Progenitor cell of endocrine pancreas (in vitro differentiated cells): ENCODE measurements around the gene SETD9. TPM values are rescaled to one million over a fixed set of nuclear protein-coding genes. Genes with fewer than 3 reads are reported as not detected.

Experiments used
- DNase-seq: peaks from one replicate; pipeline ENCODE4 v3.0.0; 2021; ENCODE audit warnings: low spot score; ENCODE audit not compliant: unreplicated experiment
- H3K27ac Mint-ChIP-seq: 2 replicates; pipeline ENCODE4 v1.8.0; 2021; ENCODE audit warnings: mild to moderate bottlenecking, moderate library complexity, mixed read lengths
- H3K27me3 Mint-ChIP-seq: 2 replicates; pipeline ENCODE4 v1.8.0; 2021; ENCODE audit warnings: mixed read lengths
- H3K36me3 Mint-ChIP-seq: 2 replicates; pipeline ENCODE4 v1.8.0; 2022; ENCODE audit warnings: mixed read lengths; ENCODE audit not compliant: insufficient read depth
- H3K4me1 Mint-ChIP-seq: 2 replicates; pipeline ENCODE4 v1.8.0; 2021; ENCODE audit warnings: low read depth, mixed read lengths
- H3K4me3 Mint-ChIP-seq: 2 replicates; pipeline ENCODE4 v1.8.0; 2021; ENCODE audit warnings: low read depth, mild to moderate bottlenecking, moderate library complexity, mixed read lengths
- H3K9me3 Mint-ChIP-seq: 2 replicates; pipeline ENCODE4 v1.8.0; 2021; ENCODE audit warnings: low read depth, mixed read lengths
- total RNA-seq: library from RNA; stranded (reverse); gene quantifications from 2 replicates; pipeline ENCODE4 v1.2.1, GENCODE V29; 2021
- TF ChIP-seq, protein P1 (sequence below): fragments of 200-600 bp; sonication (generic); IDR thresholded peaks from one replicate; pipeline ENCODE4 v1.5.0; 2021; ENCODE audit warnings: antibody characterized with exemption, mild to moderate bottlenecking; ENCODE audit not compliant: unreplicated experiment

Gene SETD9
- total RNA-seq, 1 donor from 2014 or later, result 17.7 TPM

DNA sequence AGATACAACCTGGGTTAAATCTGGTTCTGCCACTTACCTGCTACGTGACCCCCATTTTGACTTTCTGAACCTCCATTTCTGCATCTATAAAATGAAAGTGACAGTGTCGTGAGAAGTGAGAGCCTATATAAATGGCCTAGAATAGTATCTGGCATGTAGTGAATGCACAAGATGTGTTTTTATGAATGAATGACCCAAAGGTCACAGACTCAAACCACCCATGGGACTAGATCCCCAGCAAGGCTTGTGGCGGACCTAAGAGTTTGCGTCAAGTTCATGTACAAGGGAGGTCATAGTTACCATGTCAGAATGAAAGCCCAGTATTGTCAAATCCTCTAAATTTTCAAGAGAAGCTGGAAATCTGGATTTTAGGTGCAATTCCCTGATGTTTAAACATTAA lies 11.2 kb upstream of the SETD9 start:
- DNase-seq, result no peak
- peaks cover 12% of the 10 kb centered on the region for H3K36me3 Mint-ChIP-seq
- no peak overlapping the region for H3K4me3 Mint-ChIP-seq
- H3K27ac Mint-ChIP-seq, result no peak overlapping the region
- no peaks in the 10 kb centered on the region for H3K4me1 Mint-ChIP-seq
- no peaks in the 10 kb centered on the region for H3K27me3 Mint-ChIP-seq
- TF ChIP-seq, protein P1, sequence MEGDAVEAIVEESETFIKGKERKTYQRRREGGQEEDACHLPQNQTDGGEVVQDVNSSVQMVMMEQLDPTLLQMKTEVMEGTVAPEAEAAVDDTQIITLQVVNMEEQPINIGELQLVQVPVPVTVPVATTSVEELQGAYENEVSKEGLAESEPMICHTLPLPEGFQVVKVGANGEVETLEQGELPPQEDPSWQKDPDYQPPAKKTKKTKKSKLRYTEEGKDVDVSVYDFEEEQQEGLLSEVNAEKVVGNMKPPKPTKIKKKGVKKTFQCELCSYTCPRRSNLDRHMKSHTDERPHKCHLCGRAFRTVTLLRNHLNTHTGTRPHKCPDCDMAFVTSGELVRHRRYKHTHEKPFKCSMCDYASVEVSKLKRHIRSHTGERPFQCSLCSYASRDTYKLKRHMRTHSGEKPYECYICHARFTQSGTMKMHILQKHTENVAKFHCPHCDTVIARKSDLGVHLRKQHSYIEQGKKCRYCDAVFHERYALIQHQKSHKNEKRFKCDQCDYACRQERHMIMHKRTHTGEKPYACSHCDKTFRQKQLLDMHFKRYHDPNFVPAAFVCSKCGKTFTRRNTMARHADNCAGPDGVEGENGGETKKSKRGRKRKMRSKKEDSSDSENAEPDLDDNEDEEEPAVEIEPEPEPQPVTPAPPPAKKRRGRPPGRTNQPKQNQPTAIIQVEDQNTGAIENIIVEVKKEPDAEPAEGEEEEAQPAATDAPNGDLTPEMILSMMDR, result no peak
- no peaks in the 10 kb centered on the region for H3K9me3 Mint-ChIP-seq

GRCh38 chr5:56900395-56900794 lies 9.0 kb upstream of the SETD9 start:
- peaks cover 5% of the 10 kb centered on the region for H3K9me3 Mint-ChIP-seq
- TF ChIP-seq, protein P1, result no peak
- DNase-seq, result no peak
- H3K4me1 Mint-ChIP-seq, result no peaks in the 10 kb centered on the region
- H3K36me3 Mint-ChIP-seq, result peaks cover 5% of the 10 kb centered on the region
- no peaks in the 10 kb centered on the region for H3K27me3 Mint-ChIP-seq
- H3K27ac Mint-ChIP-seq, result no peak overlapping the region
- H3K4me3 Mint-ChIP-seq, result no peak overlapping the region

DNA sequence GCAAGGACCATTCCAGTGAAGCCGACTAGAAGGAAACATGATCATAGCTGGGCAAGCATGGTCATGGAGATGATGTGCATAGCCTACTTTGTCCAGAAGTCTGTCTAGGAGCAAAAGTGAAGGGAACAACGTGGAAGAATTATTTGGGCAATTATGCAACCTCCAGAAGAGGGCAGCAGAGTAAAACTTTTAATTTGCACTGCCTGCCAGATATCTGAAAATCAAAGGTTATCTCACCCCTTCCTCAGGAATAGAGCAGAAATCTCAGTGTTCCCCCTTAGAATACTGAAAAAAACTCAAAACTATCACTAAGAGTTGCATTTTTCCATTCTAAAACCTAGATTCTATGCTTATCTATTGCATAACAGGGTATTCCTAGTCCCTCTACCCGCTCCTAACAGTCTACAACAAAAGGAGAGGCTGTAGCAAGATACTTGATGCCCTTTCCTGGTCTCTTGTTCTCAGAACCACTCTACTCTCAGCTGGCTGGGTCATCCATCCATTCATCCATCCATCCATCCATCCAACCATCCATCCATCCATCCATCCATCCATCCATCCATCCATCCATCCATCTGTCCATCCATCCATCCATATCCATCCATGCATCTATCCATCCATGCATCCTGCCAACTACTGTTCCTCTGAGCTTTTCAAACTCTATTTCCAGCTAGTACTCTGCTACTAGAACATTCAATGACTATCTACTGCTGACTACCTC lies 8.4 kb upstream of the SETD9 start:
- no peaks in the 10 kb centered on the region for H3K4me1 Mint-ChIP-seq
- DNase-seq, result no peak
- no peak overlapping the region for H3K27ac Mint-ChIP-seq

GRCh38 chr5:56908942-56909293 lies 478 bp upstream of the SETD9 start:
- no peak for DNase-seq
- H3K9me3 Mint-ChIP-seq, result peaks cover 7% of the 10 kb centered on the region
- H3K27me3 Mint-ChIP-seq, result no peaks in the 10 kb centered on the region
- TF ChIP-seq, protein P1, result no peak
- H3K4me3 Mint-ChIP-seq, result peak overlapping the region; percentile 82
- H3K27ac Mint-ChIP-seq, result peak overlapping the region; percentile 99
- peaks cover 4% of the 10 kb centered on the region for H3K36me3 Mint-ChIP-seq
- peaks cover 20% of the 10 kb centered on the region for H3K4me1 Mint-ChIP-seq

More for the DNA sequence above, 8.4 kb upstream of the SETD9 start:
- TF ChIP-seq, protein P1, result peak; percentile 77
- peaks cover 5% of the 10 kb centered on the region for H3K9me3 Mint-ChIP-seq
- no peaks in the 10 kb centered on the region for H3K27me3 Mint-ChIP-seq
- H3K4me3 Mint-ChIP-seq, result no peak overlapping the region
- H3K36me3 Mint-ChIP-seq, result peaks cover 3% of the 10 kb centered on the region

- no peaks in the 10 kb centered on the region for H3K27me3 Mint-ChIP-seq
- TF ChIP-seq, protein P1, result no peak
- peak; percentile 12 for DNase-seq
- peak overlapping the region; percentile 99 for H3K27ac Mint-ChIP-seq
- peaks cover 4% of the 10 kb centered on the region for H3K36me3 Mint-ChIP-seq
- peak overlapping the region; percentile 82 for H3K4me3 Mint-ChIP-seq
- H3K4me1 Mint-ChIP-seq, result peaks cover 20% of the 10 kb centered on the region
- peaks cover 3% of the 10 kb centered on the region for H3K9me3 Mint-ChIP-seq
Observed at GRCh38 chr5:56910210-56910965, 992 bp downstream of the SETD9 start.
